PFSK-1 (cell line): Measurements from ENCODE around the gene RALGPS1.

Source experiments
- FOXP2 ChIP-seq: optimal IDR thresholded peaks from 2 replicates; pipeline ENCODE3; 2011; ENCODE audit warnings: borderline replicate concordance, control low read depth, inconsistent platforms; ENCODE audit not compliant: insufficient read depth; ENCODE audit errors: extremely low read length, extremely low read depth
- POLR2AphosphoS5 ChIP-seq: IDR thresholded peaks from 2 replicates; pipeline ENCODE4 v1.6.1; 2012; ENCODE audit warnings: low read depth, mild to moderate bottlenecking, control low read depth, low read length, moderate library complexity
- SIN3A ChIP-seq: IDR thresholded peaks from 2 replicates; pipeline ENCODE4 v1.6.1; 2012; ENCODE audit warnings: mild to moderate bottlenecking, low read length, moderate library complexity, borderline replicate concordance; ENCODE audit not compliant: insufficient read depth
- TAF1 ChIP-seq: IDR thresholded peaks from 2 replicates; pipeline ENCODE4 v1.6.1; 2012; ENCODE audit warnings: low read length, control low read depth, borderline replicate concordance; ENCODE audit not compliant: insufficient read depth
- TF ChIP-seq, protein P1 (sequence below), 2 experiments: IDR thresholded peaks; 2 replicates each; pipeline versions ENCODE4 v1.6.1 to v1.8.0; 2011 to 2012; ENCODE audit warnings: low read depth in 2 of 2, low read length in 2 of 2, control low read depth in 1 of 2, inconsistent platforms in 1 of 2, mild to moderate bottlenecking in 1 of 2, moderate library complexity in 1 of 2; ENCODE audit not compliant: insufficient read depth in 1 of 2

DNA sequence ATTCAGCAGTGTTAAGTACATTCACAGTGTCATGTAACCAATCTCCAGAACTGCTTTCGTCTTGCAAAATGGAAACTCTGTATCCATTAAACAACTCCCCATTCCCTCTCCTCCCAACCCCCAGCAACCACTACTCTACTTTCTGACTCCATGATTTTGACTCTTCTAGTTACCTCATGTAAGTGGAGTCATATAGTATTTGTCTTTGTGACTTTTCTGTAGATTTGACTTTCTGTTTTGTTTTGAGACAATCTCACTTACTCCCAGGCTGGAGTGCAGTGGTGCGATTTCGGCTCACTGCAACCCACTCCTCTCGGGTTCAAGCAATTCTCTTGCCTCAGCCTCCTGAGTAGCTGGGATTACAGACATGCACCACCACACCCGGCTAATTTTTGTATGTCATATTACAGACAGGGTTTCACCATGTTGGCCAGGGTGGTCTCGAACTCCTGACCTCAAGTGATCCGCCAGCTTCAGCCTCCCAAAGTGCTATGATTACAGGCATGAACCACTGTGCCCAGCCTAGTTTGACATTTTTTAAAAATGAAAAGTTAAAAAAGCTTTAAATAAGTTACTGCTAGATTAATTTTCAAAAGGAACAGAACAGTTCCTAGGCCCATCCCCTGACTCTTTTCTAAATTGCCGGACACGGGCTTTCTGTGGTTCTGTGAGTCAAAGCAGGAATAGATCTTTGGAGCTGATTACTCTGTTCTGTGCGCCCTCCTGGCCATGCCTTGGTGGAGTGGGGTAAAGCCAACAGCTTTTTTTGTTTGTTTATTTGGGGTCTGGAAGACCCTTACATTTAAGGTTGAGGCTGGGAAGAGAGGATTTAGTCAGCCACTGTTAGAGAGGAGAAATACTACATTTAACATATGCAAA is 59.3 kb downstream of the RALGPS1 start:
- TF ChIP-seq, protein P1, sequence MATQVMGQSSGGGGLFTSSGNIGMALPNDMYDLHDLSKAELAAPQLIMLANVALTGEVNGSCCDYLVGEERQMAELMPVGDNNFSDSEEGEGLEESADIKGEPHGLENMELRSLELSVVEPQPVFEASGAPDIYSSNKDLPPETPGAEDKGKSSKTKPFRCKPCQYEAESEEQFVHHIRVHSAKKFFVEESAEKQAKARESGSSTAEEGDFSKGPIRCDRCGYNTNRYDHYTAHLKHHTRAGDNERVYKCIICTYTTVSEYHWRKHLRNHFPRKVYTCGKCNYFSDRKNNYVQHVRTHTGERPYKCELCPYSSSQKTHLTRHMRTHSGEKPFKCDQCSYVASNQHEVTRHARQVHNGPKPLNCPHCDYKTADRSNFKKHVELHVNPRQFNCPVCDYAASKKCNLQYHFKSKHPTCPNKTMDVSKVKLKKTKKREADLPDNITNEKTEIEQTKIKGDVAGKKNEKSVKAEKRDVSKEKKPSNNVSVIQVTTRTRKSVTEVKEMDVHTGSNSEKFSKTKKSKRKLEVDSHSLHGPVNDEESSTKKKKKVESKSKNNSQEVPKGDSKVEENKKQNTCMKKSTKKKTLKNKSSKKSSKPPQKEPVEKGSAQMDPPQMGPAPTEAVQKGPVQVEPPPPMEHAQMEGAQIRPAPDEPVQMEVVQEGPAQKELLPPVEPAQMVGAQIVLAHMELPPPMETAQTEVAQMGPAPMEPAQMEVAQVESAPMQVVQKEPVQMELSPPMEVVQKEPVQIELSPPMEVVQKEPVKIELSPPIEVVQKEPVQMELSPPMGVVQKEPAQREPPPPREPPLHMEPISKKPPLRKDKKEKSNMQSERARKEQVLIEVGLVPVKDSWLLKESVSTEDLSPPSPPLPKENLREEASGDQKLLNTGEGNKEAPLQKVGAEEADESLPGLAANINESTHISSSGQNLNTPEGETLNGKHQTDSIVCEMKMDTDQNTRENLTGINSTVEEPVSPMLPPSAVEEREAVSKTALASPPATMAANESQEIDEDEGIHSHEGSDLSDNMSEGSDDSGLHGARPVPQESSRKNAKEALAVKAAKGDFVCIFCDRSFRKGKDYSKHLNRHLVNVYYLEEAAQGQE (IDR thresholded peaks at IDR 0.05; ENCODE audit: insufficient read depth in 1 of 2, low read depth in 2 of 2, low read length in 2 of 2), result no peak
- TF ChIP-seq POLR2AphosphoS5, result no peak
- TF ChIP-seq SIN3A, result no peak
- TF ChIP-seq TAF1, result no peak
- no peak for TF ChIP-seq FOXP2
